Stomach (tissue), 4 donors: ENCODE measurements around the gene NBPF1.

Experiments
- CTCF ChIP-seq, 7 experiments: fragments of 450-650 bp in 4 of 7; fragments of 200-600 bp in 3 of 7; sonication (generic) in 3 of 7; IDR thresholded peaks; one replicate each; pipeline ENCODE4 v1.5.1; 2016 to 2019; ENCODE audit warnings: antibody characterized with exemption in 7 of 7, control low read depth in 2 of 7, mild to moderate bottlenecking in 1 of 7
- POLR2A ChIP-seq, 4 donors: fragments of 450-650 bp; IDR thresholded peaks; one replicate each; pipeline ENCODE4 v1.6.1; 2016; ENCODE audit warnings: antibody characterized with exemption in 4 of 4, control low read depth in 2 of 4, mild to moderate bottlenecking in 1 of 4, moderate library complexity in 1 of 4
- POLR2AphosphoS5 ChIP-seq, 3 donors: sonication (generic); formaldehyde crosslinking; IDR thresholded peaks; one replicate each; pipeline ENCODE4 v1.6.1; 2016; ENCODE audit warnings: antibody characterized with exemption in 3 of 3

- TF ChIP-seq CTCF (IDR thresholded peaks at IDR 0.05) (no peak), POLR2A (IDR thresholded peaks at IDR 0.05) (no peak), POLR2AphosphoS5 (IDR thresholded peaks at IDR 0.05) (no peak)
These were observed 12.4 kb upstream of the NBPF1 start for GRCh38 chr1:16625497-16626408.
